IPS-11a (cell line): ENCODE data around the gene LYZL6.
"Not testable (repeated sequence)": the region's sequence is repeated elsewhere in the genome, so short reads cannot be mapped to it uniquely, and the experiment has no call there.

Experiments
- H3K4me3 ChIP-seq: one replicate; pipeline ENCODE4 v1.5.1; 2013; ENCODE audit warnings: low read depth, low read length, control low read depth

The LYZL6 gene

GRCh38 chr17:35948092-35948491, 4.6 kb upstream of the LYZL6 start:
- H3K4me3 ChIP-seq: no peak overlapping the region

- no peak overlapping the region for H3K4me3 ChIP-seq
Observed at GRCh38 chr17:35947156-35947585, 3.7 kb upstream of the LYZL6 start.

GRCh38 chr17:35944151-35944550, 638 bp upstream of the LYZL6 start:
- no peak overlapping the region for H3K4me3 ChIP-seq

GRCh38 chr17:35942588-35943186, 826 bp downstream of the LYZL6 start:
- H3K4me3 ChIP-seq: no peak overlapping the region

GRCh38 chr17:35938492-35938891, 5.0 kb downstream of the LYZL6 start:
- H3K4me3 ChIP-seq: not testable (repeated sequence)

- no peak overlapping the region for H3K4me3 ChIP-seq
Observed at GRCh38 chr17:35936063-35936462, 7.5 kb downstream of the LYZL6 start.

GRCh38 chr17:35934760-35935159, 8.8 kb downstream of the LYZL6 start:
- H3K4me3 ChIP-seq: no peak overlapping the region

GRCh38 chr17:35932586-35932985, 10.9 kb downstream of the LYZL6 start:
- H3K4me3 ChIP-seq: no peak overlapping the region

- no peak overlapping the region for H3K4me3 ChIP-seq
Observed at GRCh38 chr17:35931794-35932425, 11.6 kb downstream of the LYZL6 start.

- peak within 1 kb of the TSS; percentile 70 for H3K4me3 ChIP-seq
Observed at GRCh38 chr17:35930211-35931065, 13.1 kb downstream of the LYZL6 start, which contains the start of gene RDM1. RDM1 (minus strand) TSS chr17:35930773; CDS start chr17:35930727, 46 bp downstream.

- H3K4me3 ChIP-seq: no peak overlapping the region
Observed at GRCh38 chr17:35927714-35928113, 15.8 kb downstream of the LYZL6 start.

GRCh38 chr17:35923609-35924114, 19.9 kb downstream of the LYZL6 start:
- no peak overlapping the region for H3K4me3 ChIP-seq

- H3K4me3 ChIP-seq: no peak overlapping the region
Observed at GRCh38 chr17:35920229-35920628, 23.3 kb downstream of the LYZL6 start.

GRCh38 chr17:35918665-35919064, 24.8 kb downstream of the LYZL6 start:
- no peak overlapping the region for H3K4me3 ChIP-seq

- H3K4me3 ChIP-seq: no peak overlapping the region
Observed at GRCh38 chr17:35917519-35918213, 25.8 kb downstream of the LYZL6 start.

- H3K4me3 ChIP-seq: no peak overlapping the region
Observed at GRCh38 chr17:35915153-35915964, 28.2 kb downstream of the LYZL6 start.

GRCh38 chr17:35914354-35914753, 29.2 kb downstream of the LYZL6 start:
- no peak overlapping the region for H3K4me3 ChIP-seq

- H3K4me3 ChIP-seq: no peak overlapping the region
Observed at GRCh38 chr17:35913609-35914008, 29.9 kb downstream of the LYZL6 start.

GRCh38 chr17:35912942-35913341, 30.6 kb downstream of the LYZL6 start:
- no peak overlapping the region for H3K4me3 ChIP-seq

- H3K4me3 ChIP-seq: no peak overlapping the region
Observed at GRCh38 chr17:35912339-35912912, 31.1 kb downstream of the LYZL6 start.
